HG03045 (cell line): ENCODE measurements around the gene SUPT4H1.
"Not testable (repeated sequence)": the region's sequence is repeated elsewhere in the genome, so short reads cannot be mapped to it uniquely, and the experiment has no call there.

ENCODE experiments used
- ATAC-seq: cut with Tn5 transposase; IDR thresholded peaks from one replicate; pipeline ENCODE4 v1.9.1; 2021; ENCODE audit warnings: mild to moderate bottlenecking, moderate library complexity; ENCODE audit not compliant: unreplicated experiment

SUPT4H1 gene

DNA sequence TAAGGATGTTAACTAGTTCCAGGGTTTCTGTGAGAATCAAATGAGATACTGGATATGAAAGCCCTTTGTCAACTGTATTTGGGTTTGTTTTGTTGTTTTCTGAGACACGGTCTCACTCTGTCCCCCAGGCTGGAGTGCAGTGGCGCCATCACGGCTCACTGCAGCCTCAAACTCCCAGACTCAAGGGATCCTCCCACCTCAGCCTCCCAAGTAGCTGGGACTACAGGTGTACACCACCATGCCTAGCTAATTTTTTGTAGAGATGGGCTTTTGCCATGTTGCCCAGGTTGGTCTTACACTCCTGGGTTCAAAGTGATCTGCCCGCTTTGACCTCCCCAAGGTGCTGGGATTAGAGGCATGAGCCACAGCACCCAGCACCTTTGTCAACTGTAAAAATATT lies 8.9 kb downstream of the SUPT4H1 start:
- ATAC-seq, result no peak

DNA sequence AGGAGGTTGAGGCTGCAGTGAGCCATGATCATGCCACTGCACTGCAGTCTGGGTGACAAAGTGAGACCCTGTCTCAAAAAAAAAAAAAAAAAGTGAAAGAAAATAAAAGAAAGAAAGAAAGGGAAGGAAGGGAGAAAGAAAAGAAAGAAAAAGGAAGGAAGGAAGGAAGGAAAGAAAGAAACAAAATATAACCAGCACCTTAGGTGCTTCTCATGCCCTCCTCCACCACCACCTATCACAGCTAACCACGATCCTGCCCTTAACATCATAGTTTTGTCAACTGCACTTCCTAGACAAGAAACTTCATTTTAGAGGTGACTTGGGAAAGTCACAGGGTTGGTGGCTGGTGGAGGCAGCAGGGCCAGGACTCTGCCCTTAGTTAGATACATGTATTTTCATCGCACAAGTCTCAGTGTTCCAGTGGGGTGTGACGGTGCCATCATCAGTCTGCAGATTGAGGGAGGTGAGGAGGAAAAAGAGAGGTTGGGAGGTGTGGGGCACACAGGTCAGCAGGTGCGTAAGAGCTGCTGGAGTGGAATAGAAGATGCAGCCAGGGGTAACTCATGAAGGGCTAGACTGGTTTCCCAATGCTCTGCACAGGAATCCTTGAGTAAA lies 10.0 kb downstream of the SUPT4H1 start:
- ATAC-seq, result no peak

DNA sequence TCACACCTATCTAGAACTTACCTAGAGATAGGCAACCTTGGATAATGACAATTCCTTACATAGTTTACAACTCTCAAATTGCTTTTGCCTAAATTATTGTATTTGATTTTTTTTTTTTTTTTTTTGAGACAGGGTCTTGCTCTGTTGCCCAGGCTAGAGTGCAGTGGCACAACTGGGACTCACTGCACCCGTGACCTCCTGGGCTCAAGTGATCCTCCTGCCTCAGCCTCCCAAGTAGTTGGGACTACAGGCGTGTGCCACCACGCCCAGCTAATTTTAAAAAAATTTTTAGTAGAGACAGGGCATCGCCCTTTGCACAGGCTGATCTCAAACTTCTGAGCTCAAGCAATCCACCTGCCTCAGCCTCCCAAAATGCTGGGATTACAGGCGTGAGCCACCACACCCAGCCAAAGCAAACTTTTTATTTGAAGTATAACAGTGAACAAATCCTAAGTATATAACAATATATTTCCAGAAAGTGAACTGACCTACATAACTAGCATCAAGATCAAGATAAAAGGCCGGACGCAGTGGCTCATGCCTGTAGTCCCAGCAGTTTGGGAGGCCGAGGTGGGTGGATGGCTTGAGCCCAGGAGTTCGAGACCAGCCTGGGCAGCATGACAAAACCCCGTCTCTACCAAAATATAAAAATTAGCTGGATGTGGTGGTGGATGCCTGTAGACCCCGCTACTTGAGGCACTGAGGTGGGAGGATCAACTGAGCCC lies 10.7 kb downstream of the SUPT4H1 start:
- not testable (repeated sequence) for ATAC-seq

DNA sequence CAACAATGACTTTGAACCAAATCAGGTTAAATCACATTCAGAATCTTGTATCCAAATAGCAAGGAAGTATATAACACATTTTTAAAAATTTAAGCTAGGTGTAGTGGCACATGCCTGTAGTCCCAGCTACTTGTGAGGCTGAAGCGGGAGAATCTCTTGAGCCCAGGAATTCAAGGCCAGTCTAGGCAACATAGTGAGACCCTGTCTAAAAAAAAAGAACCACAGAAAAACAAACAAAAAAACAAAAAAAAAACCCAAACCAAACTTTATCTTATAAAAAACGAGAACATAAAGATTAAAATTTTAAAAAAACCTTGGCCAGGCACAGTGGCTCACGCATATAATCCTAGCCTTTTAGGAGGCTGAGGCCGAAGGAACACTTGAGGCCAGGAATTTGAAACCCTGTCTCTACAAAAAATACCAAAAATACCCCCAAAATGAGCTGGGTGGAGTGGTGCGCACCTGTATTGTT lies 11.6 kb downstream of the SUPT4H1 start:
- no peak for ATAC-seq

DNA sequence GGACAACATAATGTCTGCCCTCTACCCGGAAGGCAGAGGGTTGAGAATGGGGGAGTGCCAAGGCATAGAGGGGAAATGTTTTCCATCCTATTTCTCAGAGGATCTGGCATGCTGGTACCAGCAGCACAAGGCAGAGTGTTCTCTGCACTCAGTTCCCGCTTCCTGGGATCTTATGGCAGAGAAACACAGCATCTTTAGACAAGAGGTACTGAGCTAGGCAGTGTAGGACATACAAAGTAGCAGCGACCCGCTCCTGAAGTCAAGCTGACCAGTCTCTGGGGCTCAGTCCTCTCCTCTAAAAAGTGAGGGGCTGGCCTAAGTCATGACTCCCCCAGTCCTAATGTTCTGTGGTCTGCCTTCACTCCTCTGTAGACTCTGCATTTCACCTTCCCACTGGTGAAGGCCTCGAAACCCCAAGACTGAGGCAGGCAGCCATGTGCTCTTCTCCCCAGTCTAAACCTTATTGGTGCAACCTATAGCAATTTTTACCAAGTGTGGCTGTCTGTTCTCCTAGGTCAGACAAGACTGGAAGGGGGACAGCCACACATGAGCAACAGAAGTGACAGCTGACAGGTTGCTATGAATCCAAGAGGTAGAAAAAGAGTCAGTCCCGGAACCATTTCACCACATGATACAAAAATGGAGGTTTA lies 12.1 kb downstream of the SUPT4H1 start:
- ATAC-seq, result no peak

DNA sequence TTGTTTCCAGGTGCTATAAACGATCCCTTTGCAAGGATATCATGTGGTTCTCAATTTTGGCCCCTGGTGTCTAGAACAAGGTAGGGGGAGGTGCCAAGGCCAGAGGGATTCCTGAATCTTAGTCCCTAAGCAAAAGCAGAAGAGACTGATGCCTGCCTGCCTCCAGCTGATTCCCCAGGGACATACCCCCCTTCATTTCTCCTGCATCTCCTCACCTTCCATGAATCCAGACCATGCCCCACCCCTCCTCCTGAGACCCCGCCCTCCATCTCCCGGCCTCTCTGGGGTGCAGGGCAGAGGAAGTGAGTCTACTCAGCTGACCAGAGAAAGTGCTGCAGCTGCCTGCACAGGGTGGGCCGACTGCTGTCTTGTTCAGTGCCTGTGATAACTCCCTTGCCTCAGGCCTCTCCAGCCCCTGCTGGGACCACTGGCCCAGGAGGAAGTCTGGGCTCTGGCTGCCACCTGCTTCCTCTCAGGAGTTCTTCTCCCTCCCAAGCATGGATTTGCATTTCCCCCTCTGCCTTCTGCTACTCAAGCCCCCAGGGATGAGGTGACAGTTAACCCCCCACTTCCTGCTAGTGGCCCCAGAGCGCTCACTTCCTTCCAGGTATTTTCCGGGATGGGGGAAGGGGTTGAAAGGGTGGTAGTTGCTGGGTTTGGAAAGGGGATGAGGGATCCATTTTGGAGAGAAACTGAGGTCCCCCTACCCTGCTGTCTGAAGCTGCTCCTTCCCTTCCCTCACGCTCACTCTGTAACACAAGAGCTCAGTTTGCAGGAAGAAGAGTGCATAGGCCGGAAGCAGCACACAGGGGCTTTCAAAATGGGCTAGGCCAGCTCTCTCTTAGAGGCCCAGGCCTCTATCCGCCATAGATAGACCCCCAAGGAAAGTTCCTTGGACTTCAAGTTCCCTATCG lies 12.9 kb downstream of the SUPT4H1 start:
- peak; percentile 30 for ATAC-seq

DNA sequence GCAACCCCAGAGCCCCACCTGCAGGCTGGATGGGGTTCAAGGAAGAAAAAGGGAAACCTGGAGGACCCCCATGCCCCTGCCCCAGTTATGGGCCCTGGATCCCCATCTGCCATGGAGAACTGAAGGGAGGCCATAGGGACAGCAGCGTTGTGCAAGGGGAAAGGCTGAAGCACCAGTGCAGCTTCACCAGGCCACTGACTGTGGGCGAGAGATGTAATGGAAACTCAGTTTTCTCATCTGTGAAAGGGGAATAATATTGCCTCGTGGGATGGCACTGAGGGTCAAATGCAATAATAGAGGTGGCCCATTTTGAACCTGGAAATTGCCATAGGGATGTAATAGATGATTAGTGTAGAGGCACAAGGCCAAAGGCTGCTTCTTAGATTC lies 13.6 kb downstream of the SUPT4H1 start:
- ATAC-seq, result no peak

DNA sequence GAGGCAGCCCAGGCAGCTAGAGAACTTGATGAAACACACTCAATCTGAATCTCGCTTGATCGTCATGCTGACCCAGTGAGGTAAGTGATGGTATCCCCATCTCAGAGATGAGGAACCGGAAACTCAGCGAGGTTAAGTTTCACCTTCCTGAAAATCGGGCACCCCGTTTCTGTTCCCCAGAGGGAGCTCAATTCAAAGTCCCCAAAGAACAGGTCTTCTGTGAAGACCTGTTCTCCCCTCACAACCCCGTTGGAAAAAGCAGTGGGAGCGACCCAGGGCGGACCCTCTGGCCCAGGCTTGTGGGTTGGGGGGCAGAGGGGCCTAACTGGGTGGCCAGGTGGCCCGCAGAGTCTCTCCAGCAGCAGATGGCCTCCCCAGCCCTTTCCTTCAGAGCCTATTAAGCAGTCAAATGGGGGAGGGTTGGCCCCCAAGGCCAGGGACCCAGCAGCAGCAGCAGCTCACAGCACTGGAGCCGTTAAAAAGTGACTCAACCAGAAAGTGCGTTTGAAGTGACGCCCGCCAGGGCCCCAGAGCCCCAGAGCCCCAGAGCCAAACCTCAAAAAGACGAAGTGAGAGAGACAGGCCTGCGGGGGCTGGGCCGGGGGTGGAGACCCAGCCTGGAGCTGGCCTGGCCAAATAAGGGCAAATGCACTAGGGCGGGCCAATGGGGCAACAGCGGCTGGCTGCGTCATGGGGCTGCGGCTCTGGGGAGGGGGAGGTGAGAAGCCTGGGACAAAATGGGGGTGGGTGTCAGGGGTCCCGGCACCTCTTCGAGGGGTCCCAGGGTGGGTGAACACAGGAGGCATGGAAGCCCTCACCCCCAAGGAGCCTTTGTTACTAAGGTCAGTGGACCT lies 14.2 kb downstream of the SUPT4H1 start:
- peak; percentile 68 for ATAC-seq

DNA sequence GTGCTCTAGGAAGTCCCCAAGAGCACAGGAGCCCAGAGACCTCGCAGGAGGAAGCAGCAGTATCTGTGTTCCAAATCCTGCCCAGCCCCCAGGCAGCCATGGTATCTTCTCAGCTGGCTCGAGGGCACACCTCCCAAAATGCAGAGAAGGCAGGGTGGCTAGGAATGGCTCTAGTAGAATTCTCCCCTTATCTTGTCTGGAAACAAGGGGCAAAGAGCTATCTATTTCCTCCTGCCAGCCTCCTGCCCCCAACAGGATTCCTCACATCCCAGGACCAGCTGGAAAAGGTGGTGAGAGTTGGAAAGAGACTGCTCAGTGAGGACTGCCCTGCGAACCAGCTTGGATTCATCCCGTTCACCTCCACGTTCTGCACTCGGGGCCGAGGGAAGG lies 14.8 kb downstream of the SUPT4H1 start:
- ATAC-seq, result no peak

DNA sequence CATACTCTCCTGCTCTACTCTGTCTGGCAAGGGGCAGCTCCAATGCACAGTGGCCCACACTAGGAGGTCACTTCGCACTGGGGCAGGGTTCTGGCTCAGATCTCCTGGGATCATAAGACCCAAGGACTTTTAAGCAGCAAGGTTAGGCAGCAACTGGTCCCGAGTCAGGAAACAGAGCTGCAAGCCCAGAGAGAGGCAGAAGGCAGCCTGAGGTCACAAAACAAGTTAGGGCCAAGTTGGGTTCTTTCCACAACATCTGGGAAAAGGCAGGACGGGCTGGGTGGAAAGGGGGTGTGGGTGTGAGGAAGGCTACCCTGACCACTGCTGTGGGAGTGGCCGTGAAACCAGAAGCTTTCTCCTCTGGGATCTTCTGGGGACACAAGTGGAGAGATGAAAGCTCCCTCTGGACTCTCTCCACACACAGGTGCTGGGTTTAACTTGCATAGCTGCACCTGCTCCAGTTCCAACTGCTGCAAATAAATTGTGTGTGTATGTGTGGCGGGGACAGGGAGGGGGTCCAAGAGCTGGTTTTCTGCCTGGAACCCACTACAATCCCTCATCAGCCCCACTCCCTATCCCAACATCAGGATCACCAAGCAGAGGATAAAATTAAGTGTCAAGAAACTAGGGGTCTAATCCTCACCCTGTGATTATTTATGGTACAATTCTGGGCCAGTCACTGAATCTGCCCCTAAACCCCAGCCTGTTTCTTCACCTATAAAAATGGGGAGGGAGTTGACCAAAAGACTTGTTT lies 15.4 kb downstream of the SUPT4H1 start:
- ATAC-seq, result no peak

DNA sequence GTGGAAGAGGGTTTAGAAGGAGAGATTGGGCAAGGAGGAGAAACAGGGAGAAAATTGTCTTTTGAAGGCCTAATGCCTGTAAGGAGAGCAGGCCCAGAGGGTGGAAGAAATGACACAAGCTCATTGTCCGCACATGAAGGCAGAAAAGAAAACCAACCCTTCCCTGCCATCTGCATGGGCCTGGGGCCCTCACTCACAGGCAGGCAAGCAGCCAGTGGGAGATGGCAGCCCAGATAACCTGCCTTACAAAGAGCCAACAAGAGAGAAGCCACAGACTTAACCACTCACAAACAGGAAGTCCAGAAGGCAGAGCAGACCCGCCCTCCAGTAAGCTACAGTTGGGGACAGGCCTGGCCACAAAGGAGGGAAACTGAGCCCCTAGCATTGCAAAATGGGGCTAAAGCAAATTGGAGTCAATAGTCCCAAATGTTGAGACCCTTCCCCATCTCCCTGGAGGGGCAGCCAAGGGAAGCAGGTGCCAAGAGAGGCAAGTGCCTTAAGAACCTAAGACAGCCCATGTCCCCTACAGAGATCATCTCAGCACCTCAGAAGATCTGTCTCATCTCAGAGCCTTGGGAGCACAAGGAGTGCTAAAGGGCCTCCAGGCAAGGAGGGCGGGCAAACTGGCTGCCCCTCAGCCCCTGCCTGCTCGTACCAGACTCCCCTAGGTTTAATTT lies 16.1 kb downstream of the SUPT4H1 start:
- no peak for ATAC-seq

DNA sequence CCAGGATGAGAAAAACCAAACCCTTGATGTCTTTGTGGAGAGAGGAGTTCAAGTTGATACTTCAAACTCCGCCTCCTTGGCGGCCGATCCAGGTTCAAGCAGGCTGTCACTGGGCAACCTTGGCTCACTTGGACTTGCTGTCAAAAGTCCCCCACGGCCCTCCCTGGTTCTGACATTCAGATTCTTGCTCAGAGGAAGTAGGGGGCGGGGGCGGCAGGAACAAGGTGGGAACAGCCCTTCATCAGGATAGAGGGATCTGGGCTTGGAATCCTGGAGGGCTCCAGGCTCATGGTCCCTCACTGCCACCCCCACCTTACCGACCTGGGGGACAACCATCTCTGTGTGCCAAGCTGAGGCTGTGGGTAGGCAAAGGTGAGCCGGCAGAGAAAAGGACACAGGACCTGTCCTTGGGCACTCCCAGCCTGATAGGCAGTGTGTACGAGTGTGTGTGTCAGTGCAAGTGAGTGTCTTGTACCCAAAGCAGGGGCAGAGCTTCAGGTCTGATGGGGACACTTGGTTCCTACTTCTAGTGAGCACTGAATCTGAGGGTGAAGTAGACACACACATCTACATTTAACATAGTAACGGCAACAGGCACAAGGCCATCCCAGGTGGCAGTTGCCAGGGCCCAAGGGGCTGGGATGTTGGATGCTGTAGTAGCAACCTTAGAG lies 16.8 kb downstream of the SUPT4H1 start:
- ATAC-seq, result no peak

DNA sequence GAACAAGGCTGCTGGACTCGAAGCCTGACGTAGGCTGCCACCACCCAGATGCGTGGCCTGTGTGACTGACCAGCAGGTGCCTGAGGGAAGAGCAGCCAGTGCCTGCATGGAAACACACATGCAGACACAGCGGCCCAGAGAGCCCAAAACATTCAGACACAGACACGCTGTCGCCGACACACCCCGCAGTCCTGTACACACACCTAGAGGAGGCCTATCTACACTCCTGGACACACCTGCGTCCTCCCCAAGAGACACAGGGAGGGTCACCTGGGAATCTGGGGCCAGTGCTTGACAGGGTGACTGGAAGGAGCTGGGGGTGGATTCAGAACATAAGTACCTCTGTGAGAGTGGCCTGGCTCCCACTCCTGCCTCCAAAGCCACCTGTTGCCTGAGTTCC lies 17.3 kb downstream of the SUPT4H1 start:
- no peak for ATAC-seq

DNA sequence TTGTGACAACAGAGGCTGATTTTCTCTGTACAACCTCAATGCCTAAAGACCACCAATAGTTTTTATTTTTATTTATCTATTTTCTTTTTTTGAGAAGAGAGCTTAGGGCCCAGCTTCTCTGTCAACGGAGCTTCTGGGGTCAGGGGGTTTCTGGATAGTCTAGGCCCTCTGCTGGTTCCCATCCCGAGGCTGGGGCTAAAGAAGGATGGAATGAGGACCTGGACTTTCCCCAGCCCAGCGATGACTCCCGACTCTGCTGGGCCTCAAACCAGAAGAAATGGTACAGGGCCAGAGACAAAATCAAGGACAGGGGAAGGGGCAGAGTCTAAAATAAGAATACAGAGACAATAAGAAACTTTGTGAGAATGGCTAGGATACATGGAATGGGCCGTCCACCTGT lies 17.7 kb downstream of the SUPT4H1 start:
- ATAC-seq, result no peak

DNA sequence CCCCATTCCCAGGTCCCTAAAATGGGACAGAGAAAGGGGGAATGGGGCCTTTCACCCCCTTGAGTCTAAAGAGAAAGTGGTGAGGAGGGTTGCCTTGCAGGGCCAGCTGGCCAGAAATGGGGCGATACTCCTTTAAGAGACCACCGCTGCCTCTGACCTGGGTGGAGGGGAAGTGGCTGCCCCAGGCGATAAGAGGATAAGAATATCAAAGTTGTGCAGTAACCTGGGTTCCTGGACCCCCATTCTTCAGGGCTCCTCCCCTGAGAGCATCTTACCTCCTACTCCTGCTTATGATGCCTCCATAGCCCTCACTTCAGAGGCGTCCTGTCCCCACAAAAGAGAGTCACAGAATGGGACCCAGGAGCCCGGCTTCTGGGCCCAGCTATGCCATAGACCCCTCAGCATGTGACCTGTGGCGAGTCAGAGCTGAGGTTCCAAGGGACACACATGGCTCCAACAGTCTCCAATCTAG lies 18.2 kb downstream of the SUPT4H1 start:
- no peak for ATAC-seq

DNA sequence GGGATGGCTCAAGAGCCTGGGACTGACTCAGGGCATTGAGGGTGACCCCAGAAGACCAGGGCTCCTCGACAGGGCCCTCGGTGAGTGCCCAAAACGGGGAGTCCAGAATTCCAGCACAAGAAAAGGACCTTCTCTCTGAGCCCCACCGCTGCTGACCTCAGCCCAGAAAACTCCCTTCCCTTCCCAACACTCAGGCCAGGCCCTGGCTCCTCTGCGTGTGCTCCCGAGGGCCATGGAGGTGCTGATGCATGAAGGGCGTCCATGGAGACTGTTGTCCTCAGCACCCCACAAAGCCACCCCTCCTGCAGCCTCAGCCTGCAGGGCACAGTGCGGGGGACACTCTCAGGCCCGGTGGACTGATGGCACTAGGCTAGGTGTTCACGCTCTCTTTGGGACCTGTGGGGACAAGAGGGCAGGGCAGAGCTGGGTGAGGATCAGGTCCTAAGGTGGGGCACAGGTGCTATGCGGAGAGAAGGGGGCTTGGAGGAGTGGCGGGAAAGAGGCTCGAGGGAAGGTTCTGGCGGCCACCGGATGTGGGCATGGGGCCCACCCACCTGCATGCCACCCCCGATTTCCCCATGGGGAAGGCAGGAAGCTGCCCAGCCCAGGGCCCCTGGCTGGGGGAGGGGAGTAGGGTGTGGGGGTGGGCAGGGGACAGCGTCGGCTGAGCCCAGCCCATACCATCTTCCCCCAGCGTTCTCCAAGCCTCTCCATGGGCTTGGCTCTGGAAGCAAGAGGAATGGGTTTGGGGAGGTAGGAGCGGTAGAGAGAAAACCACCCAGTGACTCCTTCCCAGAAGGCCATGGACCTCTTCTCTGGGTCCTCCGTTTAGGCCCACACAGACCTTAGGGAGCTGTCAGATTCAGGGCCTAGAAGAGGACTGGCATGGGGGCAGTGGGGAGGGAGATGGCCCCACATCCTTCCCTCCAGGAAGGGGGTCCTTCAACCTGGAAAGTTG lies 18.9 kb downstream of the SUPT4H1 start:
- no peak for ATAC-seq
